ENCODE results near the gene CHST10. TPM values are rescaled to one million over a fixed set of nuclear protein-coding genes. Genes with fewer than 3 reads are reported as not detected.

The CHST10 gene
- total and polyA plus RNA-seq, 12 donors: 5.1 to 11.8 (median 8.9) TPM

DNA sequence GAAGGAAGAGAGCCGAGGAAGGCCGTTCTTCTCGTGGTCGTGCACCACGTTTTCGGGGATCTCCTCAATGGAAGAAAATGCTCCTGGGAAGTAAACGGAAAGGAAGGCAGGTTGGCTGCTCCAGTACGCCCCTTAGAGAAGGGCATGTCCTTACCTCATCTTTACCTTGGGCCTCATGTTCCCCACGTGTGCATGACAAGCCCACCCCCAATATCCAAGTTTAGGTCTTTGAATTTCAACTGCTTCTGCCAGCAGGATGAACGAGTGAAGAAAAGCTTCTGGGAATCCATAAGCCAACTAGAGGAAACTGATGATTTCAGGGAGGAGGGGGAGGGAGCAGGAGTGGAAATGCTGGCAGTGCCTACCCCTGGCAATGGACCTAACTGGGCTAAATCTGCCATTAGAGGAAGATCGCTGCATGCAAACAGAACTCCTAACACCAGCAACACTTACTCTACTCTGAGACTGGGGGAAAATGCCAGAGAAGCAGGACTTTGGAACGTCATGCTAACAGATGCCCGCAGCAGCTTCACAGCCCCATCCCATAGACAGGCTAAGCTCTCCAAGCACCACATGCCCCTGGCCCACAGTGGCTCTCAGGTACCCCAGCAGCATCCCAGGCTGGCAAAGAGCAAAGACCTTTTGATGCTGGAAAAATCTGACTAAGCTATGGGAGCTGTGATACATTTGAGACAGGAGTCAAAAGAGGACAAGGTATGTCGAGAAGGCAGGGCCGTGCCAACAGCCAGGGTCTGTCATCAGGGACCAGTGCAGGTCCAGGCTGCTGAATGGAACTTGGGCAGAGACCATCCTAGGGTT lies 21.7 kb downstream of the CHST10 start:
- Histone ChIP-seq H3K9me3 (no peaks in the 10 kb centered on the region), H3K36me3 (peaks cover 0 to 73% (median 23%) of the 10 kb centered on the region in 9 donors), H3K4me1 (peaks cover 0 to 7% (median 0%) of the 10 kb centered on the region in 9 donors), H3K4me3 (no peak overlapping the region), H3K27me3 (no peaks in the 10 kb centered on the region), H3K27ac (no peak overlapping the region)
- 90% methylated on average over 15 of the region's 15 CpGs for WGBS, 2 donors
- DNase-seq (no peak), ATAC-seq (no peak)
- intact Hi-C loops (cut with DNase I): no loop called here
- TF ChIP-seq, protein P1, sequence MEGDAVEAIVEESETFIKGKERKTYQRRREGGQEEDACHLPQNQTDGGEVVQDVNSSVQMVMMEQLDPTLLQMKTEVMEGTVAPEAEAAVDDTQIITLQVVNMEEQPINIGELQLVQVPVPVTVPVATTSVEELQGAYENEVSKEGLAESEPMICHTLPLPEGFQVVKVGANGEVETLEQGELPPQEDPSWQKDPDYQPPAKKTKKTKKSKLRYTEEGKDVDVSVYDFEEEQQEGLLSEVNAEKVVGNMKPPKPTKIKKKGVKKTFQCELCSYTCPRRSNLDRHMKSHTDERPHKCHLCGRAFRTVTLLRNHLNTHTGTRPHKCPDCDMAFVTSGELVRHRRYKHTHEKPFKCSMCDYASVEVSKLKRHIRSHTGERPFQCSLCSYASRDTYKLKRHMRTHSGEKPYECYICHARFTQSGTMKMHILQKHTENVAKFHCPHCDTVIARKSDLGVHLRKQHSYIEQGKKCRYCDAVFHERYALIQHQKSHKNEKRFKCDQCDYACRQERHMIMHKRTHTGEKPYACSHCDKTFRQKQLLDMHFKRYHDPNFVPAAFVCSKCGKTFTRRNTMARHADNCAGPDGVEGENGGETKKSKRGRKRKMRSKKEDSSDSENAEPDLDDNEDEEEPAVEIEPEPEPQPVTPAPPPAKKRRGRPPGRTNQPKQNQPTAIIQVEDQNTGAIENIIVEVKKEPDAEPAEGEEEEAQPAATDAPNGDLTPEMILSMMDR (IDR thresholded peaks at IDR 0.05): no peak

DNA sequence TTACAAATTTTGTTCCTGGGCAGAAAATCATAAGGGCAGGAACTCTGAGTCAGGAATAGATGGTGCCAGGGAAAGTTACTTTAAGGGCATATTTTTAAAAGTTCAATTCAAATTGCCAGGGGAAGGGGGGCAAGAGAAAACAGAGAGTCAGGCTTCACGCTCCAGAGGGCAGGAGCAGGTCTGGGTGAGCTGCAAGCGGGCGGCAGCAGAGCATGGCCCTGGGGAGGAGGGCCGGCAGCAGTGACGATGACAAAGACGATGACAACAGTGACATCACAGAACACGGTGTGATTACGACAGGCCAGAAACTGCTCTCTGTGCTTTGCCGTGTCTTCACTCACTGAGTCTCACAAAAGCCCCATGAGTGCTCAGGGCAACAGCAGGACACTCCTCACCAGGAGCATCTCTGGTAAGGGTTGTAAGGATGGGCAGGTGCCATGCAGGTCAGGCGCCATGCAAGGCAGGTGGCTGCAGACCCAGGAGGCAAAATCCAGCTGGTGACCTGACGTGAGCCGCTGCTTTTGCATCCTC lies 23.3 kb downstream of the CHST10 start:
- Histone ChIP-seq H3K27me3 (no peaks in the 10 kb centered on the region), H3K4me1 (peaks cover 0 to 7% (median 0%) of the 10 kb centered on the region in 9 donors), H3K36me3 (peaks cover 0 to 68% (median 23%) of the 10 kb centered on the region in 9 donors), H3K4me3 (no peak overlapping the region), H3K9me3 (no peaks in the 10 kb centered on the region), H3K27ac (no peak overlapping the region)
- TF ChIP-seq, protein P1 (IDR thresholded peaks at IDR 0.05): no peak
- DNase-seq (no peak), ATAC-seq (no peak)
- WGBS, 2 donors: 77 to 79% methylated on average over 12 of the region's 12 CpGs
- intact Hi-C loops (cut with DNase I): no loop called here

DNA sequence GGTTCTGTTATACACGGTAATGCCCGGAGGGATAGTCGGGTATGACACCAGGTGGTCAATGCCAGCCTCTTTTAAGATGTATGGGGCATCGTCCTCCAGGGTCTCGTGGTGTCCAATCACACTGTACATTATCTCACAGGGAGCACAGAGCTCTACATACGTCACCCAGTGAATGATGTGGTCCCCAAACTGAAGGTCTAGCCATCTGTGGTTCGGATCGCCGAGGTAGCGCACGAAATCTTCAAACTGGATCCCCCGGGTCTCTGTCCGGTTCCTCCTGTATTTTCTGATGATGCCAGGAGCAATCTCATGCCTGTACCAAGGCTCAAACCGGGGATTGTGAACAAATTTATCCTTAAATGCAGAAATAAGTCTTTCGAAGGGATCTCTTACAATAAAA lies 24.1 kb downstream of the CHST10 start:
- no peak for DNase-seq
- Histone ChIP-seq H3K4me3 (no peak overlapping the region), H3K27ac (no peak overlapping the region), H3K36me3 (peaks cover 0 to 68% (median 23%) of the 10 kb centered on the region in 9 donors), H3K9me3 (no peaks in the 10 kb centered on the region), H3K4me1 (peaks cover 0 to 7% (median 0%) of the 10 kb centered on the region in 9 donors), H3K27me3 (no peaks in the 10 kb centered on the region)
- intact Hi-C loops (cut with DNase I): no loop called here
- 95 to 97% methylated on average over 15 of the region's 15 CpGs for WGBS, 2 donors
- TF ChIP-seq, protein P1 (IDR thresholded peaks at IDR 0.05): no peak
- no peak for ATAC-seq

DNA sequence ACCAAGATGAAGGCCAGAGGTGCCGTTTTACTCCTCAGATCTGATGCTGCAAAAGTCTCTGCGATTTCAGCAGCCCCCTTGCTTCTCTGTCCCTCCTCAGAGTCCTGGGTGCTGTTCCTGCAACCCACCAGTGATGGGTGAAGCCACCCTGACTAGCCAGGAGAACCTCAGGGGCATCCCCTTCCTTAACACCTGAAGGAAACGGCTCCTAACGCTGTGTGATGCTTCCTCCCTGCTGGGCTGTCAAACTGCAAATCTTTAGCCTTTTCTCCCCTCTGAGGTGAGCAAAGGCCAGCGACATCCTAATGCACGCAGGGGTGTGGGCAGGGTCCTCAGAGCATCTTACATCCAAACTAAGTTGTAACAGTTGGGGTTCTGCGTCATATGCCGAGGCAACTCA lies 24.8 kb downstream of the CHST10 start:
- DNase-seq (no peak), ATAC-seq (no peak)
- H3K9me3 ChIP-seq: no peaks in the 10 kb centered on the region
- intact Hi-C loops (cut with DNase I): no loop called here
- no peaks in the 10 kb centered on the region for H3K27me3 ChIP-seq
- H3K4me3 ChIP-seq: no peak overlapping the region
- TF ChIP-seq, protein P1 (IDR thresholded peaks at IDR 0.05): no peak
- no peak overlapping the region for H3K27ac ChIP-seq
- peaks cover 0 to 62% (median 19%) of the 10 kb centered on the region in 9 donors for H3K36me3 ChIP-seq
- WGBS, 2 donors: 92% methylated on average over 8 of the region's 8 CpGs
- H3K4me1 ChIP-seq: peaks cover 0 to 7% (median 0%) of the 10 kb centered on the region in 9 donors
